GM12874 (cell line): ENCODE results near the gene TBXAS1.

ENCODE experiments used
- TF ChIP-seq, protein P1 (sequence below): IDR thresholded peaks from 2 replicates; pipeline ENCODE4 v1.5.1; 2011; ENCODE audit warnings: low read depth, mild to moderate bottlenecking, control low read depth, low read length, moderate library complexity; ENCODE audit not compliant: insufficient read depth

The TBXAS1 gene

DNA sequence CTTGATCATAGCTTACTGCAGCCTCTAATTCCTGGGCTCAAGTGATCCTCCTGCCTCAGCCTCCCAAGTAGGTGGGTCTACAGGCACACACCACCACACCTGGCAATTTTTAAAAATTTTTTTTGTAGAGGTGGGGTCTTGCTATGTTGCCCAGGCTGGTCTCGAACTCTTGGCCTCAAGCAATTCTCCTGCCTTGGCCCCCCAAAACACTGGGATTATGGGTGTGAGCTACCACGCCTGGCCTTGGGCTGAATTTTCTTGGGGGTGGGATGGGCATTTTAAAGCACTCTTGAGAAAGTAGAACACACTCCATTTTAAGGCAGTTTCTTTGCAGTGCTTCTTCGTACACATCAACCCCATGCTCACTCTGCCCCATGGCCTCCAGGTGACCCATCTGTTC, 28.7 kb downstream of the TBXAS1 start:
- TF ChIP-seq, protein P1, sequence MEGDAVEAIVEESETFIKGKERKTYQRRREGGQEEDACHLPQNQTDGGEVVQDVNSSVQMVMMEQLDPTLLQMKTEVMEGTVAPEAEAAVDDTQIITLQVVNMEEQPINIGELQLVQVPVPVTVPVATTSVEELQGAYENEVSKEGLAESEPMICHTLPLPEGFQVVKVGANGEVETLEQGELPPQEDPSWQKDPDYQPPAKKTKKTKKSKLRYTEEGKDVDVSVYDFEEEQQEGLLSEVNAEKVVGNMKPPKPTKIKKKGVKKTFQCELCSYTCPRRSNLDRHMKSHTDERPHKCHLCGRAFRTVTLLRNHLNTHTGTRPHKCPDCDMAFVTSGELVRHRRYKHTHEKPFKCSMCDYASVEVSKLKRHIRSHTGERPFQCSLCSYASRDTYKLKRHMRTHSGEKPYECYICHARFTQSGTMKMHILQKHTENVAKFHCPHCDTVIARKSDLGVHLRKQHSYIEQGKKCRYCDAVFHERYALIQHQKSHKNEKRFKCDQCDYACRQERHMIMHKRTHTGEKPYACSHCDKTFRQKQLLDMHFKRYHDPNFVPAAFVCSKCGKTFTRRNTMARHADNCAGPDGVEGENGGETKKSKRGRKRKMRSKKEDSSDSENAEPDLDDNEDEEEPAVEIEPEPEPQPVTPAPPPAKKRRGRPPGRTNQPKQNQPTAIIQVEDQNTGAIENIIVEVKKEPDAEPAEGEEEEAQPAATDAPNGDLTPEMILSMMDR, result no peak

DNA sequence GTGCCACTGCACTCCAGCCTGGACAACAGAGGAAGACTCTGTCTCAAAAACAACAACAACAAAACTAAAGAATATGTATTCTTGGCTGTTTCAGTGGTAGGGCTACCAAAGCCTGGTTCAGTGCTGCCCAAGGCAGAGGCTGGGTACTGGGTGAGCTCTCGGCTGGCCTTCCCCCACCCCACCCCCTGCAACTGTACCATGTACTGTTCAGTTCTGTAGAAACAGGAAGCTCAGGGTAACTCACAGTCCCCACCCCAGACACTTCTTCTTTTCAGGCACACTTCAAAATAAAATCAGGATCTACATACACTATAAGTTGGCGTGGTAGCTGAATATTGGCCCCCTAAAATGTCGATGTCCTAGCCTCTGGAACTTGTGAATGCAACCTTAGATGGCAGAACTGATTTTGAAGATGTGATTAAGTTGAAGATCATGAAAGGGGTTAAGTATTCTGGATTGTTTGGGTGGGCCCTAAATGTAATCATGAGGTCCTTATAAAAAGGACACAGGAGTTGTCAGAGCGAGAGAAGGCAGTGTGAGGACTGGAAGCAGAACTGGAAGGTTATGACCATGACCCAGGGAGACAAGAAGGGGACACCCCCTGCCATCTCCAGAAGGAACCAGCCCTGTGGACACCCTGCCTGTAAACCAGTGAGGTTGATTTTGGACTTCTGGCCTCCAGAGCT, 31.2 kb downstream of the TBXAS1 start:
- TF ChIP-seq, protein P1, result no peak

DNA sequence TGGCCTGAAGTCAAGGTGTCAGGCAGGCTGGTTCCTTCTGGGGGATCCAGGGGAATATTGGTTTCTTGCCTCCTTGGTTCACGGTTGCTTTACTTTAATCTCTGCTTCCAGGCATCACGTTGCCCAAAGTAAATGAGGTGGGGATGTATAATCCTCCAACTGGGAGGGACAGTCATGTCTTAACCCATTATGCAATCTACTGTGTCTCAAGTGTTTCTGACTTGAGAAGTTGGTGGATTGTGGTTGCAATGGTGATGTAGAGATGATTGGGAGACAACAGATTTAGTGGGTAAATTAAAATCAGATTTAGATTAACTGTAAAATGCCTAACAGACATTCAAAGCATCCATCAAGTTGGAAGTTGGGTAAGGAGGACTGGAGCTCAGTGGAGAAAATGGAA, 32.7 kb downstream of the TBXAS1 start:
- TF ChIP-seq, protein P1, result no peak

DNA sequence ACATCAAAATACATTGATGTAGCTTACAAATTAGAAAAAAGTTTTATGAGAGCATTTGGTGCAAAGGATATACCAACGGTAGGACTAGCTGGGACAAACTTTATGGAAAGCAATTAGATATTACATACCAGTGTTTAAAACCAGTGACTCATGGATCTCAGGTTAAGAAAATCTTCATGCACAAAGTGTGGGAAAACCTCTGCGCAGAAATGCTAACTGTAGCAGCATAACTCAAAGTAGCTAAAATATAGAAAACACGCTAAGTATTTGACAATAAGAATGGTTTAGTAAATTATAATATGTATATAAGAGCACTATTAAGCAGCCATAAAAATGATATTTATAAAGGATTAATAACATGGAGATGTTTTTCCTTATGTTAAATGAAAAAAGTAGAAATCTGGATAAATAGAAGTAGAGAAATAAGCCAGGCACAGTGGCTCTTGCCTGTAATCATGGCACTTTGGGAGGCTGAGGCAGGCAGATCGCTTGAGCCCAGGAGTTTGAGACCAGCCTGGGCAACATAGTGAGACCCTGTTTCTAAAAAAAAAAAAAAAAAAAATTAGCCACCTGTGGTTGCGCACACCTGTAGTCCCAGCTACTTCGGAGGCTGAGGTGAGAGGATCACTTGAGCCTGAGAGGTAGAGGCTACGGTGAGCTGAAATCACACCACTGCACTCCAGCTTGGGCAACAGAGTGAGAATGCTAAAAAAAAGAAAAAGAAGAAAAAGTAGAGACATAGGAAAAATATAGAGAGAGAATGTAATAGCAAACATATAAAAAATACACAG, 37.2 kb downstream of the TBXAS1 start:
- TF ChIP-seq, protein P1, result no peak

DNA sequence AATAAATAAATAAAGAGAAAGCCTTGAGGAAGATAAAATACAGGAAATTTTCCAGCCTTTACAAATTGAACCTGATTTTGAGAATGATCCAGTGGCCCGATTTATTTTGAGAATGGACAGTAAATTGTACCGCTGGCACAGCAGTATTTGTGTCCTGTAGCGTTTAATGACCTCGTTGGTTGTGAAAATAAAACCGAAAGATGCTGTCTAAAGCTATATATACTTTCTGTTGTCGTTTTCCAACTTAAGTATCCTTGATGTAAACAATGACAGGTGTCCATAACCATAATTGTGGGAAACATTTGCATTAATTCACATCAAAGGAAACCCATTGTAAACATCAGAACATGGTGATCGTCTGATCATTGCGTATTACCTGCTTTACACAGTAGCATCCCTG, 38.8 kb downstream of the TBXAS1 start:
- TF ChIP-seq, protein P1, result no peak

DNA sequence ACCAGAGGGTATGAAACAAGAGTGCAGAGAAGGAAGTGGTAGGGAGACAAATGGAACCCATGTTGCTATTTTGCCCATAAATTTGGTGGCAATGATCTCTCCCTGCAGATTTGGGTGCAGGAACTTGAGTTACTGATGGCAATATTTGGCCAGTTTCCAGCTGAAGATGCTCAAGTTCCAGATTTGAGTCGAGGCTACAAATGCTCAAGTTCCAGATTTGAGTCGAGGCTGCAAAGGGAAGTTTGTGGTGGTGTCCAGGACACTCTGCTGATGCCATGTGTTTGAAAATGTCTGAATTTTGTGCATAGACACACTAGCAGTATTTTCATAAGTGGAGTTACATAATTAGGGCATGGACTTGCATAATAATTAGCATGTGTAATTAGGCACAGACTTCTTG, 40.8 kb downstream of the TBXAS1 start:
- TF ChIP-seq, protein P1, result no peak

DNA sequence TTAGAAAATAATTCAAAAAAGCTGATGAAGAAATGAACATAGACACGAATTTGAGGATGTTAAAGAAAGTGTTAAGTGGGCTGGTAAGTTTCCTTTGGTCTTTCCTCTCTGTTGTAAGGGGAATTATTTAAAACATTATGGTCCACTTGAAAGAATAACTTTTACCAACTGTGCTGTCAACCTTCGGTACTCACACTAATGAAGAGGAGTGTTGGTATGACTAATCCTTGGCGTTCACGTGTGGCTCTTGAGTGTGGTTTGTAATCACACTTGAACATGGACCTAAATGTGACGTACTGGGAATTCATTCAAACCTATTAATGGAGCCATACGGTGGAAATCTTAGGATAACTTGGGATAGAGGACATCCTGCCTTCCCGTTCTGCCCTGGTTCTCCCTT, 41.3 kb downstream of the TBXAS1 start:
- TF ChIP-seq, protein P1, result no peak
